ENCODE results near the gene PCBP3. TPM values are rescaled to one million over a fixed set of nuclear protein-coding genes. Genes with fewer than 3 reads are reported as not detected.
A peak's percentile ranks its signal among the peaks of the same experiment; 100 is the strongest.
"Not testable (repeated sequence)": the region's sequence is repeated elsewhere in the genome, so short reads cannot be mapped to it uniquely, and the experiment has no call there.

The PCBP3 gene
- total and polyA plus RNA-seq, 2 donors from 2014 or later, result 2.3 to 5.4 TPM

- peak in 2 of 5 donors; percentile 29 to 73 for DNase-seq
- intact Hi-C loops (cut with DNase I), result no loop called here
These were observed 306.6 kb downstream of the PCBP3 start for GRCh38 chr21:45949928-45950739.

GRCh38 chr21:45950740-45951515 is 307.4 kb downstream of the PCBP3 start:
- H3K4me1 ChIP-seq (ENCODE audit: control insufficient read depth in 2 of 3, insufficient read depth in 2 of 3, low read depth in 1 of 3, low read length in 3 of 3), result peaks cover 0 to 7% (median 0%) of the 10 kb centered on the region in 3 donors
- H3K9ac ChIP-seq (ENCODE audit: low read length in 3 of 3), result no peak overlapping the region
- no peaks in the 10 kb centered on the region for H3K36me3 ChIP-seq (ENCODE audit: control insufficient read depth in 2 of 3, insufficient read depth in 3 of 3, low read length in 3 of 3)
- H3K27ac ChIP-seq (ENCODE audit: low read depth in 2 of 2, low read length in 2 of 2), result no peak overlapping the region
- H3K9me3 ChIP-seq (ENCODE audit: control insufficient read depth in 2 of 3, insufficient read depth in 1 of 3, low read length in 3 of 3), result no peaks in the 10 kb centered on the region
- no peaks in the 10 kb centered on the region for H3K27me3 ChIP-seq (ENCODE audit: control insufficient read depth, insufficient read depth, low read length)
- intact Hi-C loops (cut with DNase I), result no loop called here
- no peak overlapping the region for H3K4me3 ChIP-seq (ENCODE audit: low read length in 3 of 3)
- DNase-seq (peak in 4 of 5 donors; percentile 62 to 91 (median 74)), FAIRE-seq (no peak)
- TF ChIP-seq, protein P1, sequence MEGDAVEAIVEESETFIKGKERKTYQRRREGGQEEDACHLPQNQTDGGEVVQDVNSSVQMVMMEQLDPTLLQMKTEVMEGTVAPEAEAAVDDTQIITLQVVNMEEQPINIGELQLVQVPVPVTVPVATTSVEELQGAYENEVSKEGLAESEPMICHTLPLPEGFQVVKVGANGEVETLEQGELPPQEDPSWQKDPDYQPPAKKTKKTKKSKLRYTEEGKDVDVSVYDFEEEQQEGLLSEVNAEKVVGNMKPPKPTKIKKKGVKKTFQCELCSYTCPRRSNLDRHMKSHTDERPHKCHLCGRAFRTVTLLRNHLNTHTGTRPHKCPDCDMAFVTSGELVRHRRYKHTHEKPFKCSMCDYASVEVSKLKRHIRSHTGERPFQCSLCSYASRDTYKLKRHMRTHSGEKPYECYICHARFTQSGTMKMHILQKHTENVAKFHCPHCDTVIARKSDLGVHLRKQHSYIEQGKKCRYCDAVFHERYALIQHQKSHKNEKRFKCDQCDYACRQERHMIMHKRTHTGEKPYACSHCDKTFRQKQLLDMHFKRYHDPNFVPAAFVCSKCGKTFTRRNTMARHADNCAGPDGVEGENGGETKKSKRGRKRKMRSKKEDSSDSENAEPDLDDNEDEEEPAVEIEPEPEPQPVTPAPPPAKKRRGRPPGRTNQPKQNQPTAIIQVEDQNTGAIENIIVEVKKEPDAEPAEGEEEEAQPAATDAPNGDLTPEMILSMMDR (IDR thresholded peaks at IDR 0.05; ENCODE audit: borderline replicate concordance, extremely low read depth, insufficient read depth), result no peak

More at GRCh38 chr21:45949928-45950739, 306.6 kb downstream of the PCBP3 start:
- Histone ChIP-seq H3K4me3 (ENCODE audit: low read length in 3 of 3) (no peak overlapping the region), H3K9ac (ENCODE audit: low read length in 3 of 3) (no peak overlapping the region), H3K27me3 (ENCODE audit: control insufficient read depth, insufficient read depth, low read length) (no peaks in the 10 kb centered on the region), H3K4me1 (ENCODE audit: control insufficient read depth in 2 of 3, insufficient read depth in 2 of 3, low read depth in 1 of 3, low read length in 3 of 3) (peaks cover 0 to 7% (median 0%) of the 10 kb centered on the region in 3 donors), H3K27ac (ENCODE audit: low read depth in 2 of 2, low read length in 2 of 2) (no peak overlapping the region), H3K9me3 (ENCODE audit: control insufficient read depth in 2 of 3, insufficient read depth in 1 of 3, low read length in 3 of 3) (no peaks in the 10 kb centered on the region), H3K36me3 (ENCODE audit: control insufficient read depth in 2 of 3, insufficient read depth in 3 of 3, low read length in 3 of 3) (no peaks in the 10 kb centered on the region)
- FAIRE-seq, result no peak
- TF ChIP-seq, protein P1 (IDR thresholded peaks at IDR 0.05; ENCODE audit: borderline replicate concordance, extremely low read depth, insufficient read depth), result no peak

GRCh38 chr21:45951676-45952075 is 308.2 kb downstream of the PCBP3 start:
- Histone ChIP-seq H3K9ac (ENCODE audit: low read length in 3 of 3) (no peak overlapping the region), H3K9me3 (ENCODE audit: control insufficient read depth in 2 of 3, insufficient read depth in 1 of 3, low read length in 3 of 3) (no peaks in the 10 kb centered on the region), H3K36me3 (ENCODE audit: control insufficient read depth in 2 of 3, insufficient read depth in 3 of 3, low read length in 3 of 3) (no peaks in the 10 kb centered on the region), H3K4me1 (ENCODE audit: control insufficient read depth in 2 of 3, insufficient read depth in 2 of 3, low read depth in 1 of 3, low read length in 3 of 3) (peaks cover 0 to 7% (median 0%) of the 10 kb centered on the region in 3 donors), H3K27me3 (ENCODE audit: control insufficient read depth, insufficient read depth, low read length) (no peaks in the 10 kb centered on the region), H3K4me3 (ENCODE audit: low read length in 3 of 3) (no peak overlapping the region), H3K27ac (ENCODE audit: low read depth in 2 of 2, low read length in 2 of 2) (no peak overlapping the region)
- TF ChIP-seq, protein P1 (IDR thresholded peaks at IDR 0.05; ENCODE audit: borderline replicate concordance, extremely low read depth, insufficient read depth), result no peak
- intact Hi-C loops (cut with DNase I), result no loop called here
- FAIRE-seq, result no peak
- DNase-seq, result no peak

- H3K27me3 ChIP-seq (ENCODE audit: control insufficient read depth, insufficient read depth, low read length); H3K4me1 ChIP-seq (ENCODE audit: control insufficient read depth in 2 of 3, insufficient read depth in 2 of 3, low read depth in 1 of 3, low read length in 3 of 3); H3K9ac ChIP-seq (ENCODE audit: low read length in 3 of 3); H3K4me3 ChIP-seq (ENCODE audit: low read length in 3 of 3); FAIRE-seq; intact Hi-C loops (cut with DNase I); H3K36me3 ChIP-seq (ENCODE audit: control insufficient read depth in 2 of 3, insufficient read depth in 3 of 3, low read length in 3 of 3); H3K9me3 ChIP-seq (ENCODE audit: control insufficient read depth in 2 of 3, insufficient read depth in 1 of 3, low read length in 3 of 3); DNase-seq; H3K27ac ChIP-seq (ENCODE audit: low read depth in 2 of 2, low read length in 2 of 2): not testable (repeated sequence)
These were observed 309.0 kb downstream of the PCBP3 start for GRCh38 chr21:45952527-45952926.

Data from kidney (tissue), 14 donors.